SKM-1 (cell line): ENCODE results near the gene PFDN2.
A peak's percentile ranks its signal among the peaks of the same experiment; 100 is the strongest.
"Not testable (repeated sequence)": the region's sequence is repeated elsewhere in the genome, so short reads cannot be mapped to it uniquely, and the experiment has no call there.

ENCODE experiments used
- DNase-seq: peaks from one replicate; lab custom pipeline; 2025; ENCODE audit not compliant: unreplicated experiment; lab: John Stamatoyannopoulos, UW

Gene PFDN2

GRCh38 chr1:161139766-161140165, 21.9 kb upstream of the PFDN2 start:
- peak; percentile 61 for DNase-seq

GRCh38 chr1:161138431-161138830, 20.6 kb upstream of the PFDN2 start:
- DNase-seq: no peak

GRCh38 chr1:161137881-161138280, 20.0 kb upstream of the PFDN2 start:
- DNase-seq: no peak

GRCh38 chr1:161133220-161133740, 15.4 kb upstream of the PFDN2 start:
- DNase-seq: no peak

GRCh38 chr1:161132410-161133219, 14.8 kb upstream of the PFDN2 start, which contains the start of gene DEDD:
Gene DEDD, minus strand, starts transcription at chr1:161132667. Its CDS starts 8,205 bp downstream, at chr1:161124462.
- DNase-seq: peak; percentile 99

GRCh38 chr1:161131523-161132409, 13.9 kb upstream of the PFDN2 start:
- DNase-seq: no peak

GRCh38 chr1:161130266-161130665, 12.4 kb upstream of the PFDN2 start:
- DNase-seq: no peak

- no peak for DNase-seq
These were observed 11.0 kb upstream of the PFDN2 start for GRCh38 chr1:161128591-161129420.

- DNase-seq: peak; percentile 37
These were observed 9.8 kb upstream of the PFDN2 start for GRCh38 chr1:161127649-161128048.

- no peak for DNase-seq
These were observed 5.1 kb upstream of the PFDN2 start for GRCh38 chr1:161122967-161123366.

GRCh38 chr1:161121834-161122233, 4.0 kb upstream of the PFDN2 start:
- peak; percentile 45 for DNase-seq

GRCh38 chr1:161121042-161121650, 3.3 kb upstream of the PFDN2 start:
- DNase-seq: no peak

- peak; percentile 74 for DNase-seq
These were observed 1.5 kb upstream of the PFDN2 start for GRCh38 chr1:161119092-161119903.

GRCh38 chr1:161115961-161116360, 1.9 kb downstream of the PFDN2 start:
- DNase-seq: not testable (repeated sequence)

GRCh38 chr1:161115132-161115711, 2.6 kb downstream of the PFDN2 start:
- no peak for DNase-seq

- no peak for DNase-seq
These were observed 3.3 kb downstream of the PFDN2 start for GRCh38 chr1:161114556-161114955.

- DNase-seq: no peak
These were observed 3.9 kb downstream of the PFDN2 start for GRCh38 chr1:161113915-161114314.

GRCh38 chr1:161111527-161111926, 6.3 kb downstream of the PFDN2 start:
- peak; percentile 41 for DNase-seq

GRCh38 chr1:161111117-161111516, 6.7 kb downstream of the PFDN2 start:
- no peak for DNase-seq
